ENCODE results near the gene UBA3.

Gene UBA3

GRCh38 chr3:69014022-69014580 lies 66.1 kb downstream of the UBA3 start:
- Histone ChIP-seq H2BK120ac (ENCODE audit: low read depth, low read length) (no peak overlapping the region), H2BK5ac (ENCODE audit: low read depth, low read length, poor library complexity, severe bottlenecking) (peak overlapping the region; percentile 33), H3K4ac (ENCODE audit: low read depth in 1 of 2, low read length in 2 of 2) (no peak overlapping the region), H3K27ac (ENCODE audit: low read length, poor library complexity, severe bottlenecking) (peak overlapping the region; percentile 94), H3K36me3 (ENCODE audit: control insufficient read depth in 1 of 2, insufficient read depth in 2 of 2, low read depth in 1 of 2, low read length in 2 of 2) (peaks cover 0 to 52% of the 10 kb centered on the region in 2 experiments), H3K4me3 (ENCODE audit: insufficient read depth in 1 of 2, low read depth in 1 of 2, low read length in 2 of 2) (peak overlapping the region; percentile 82), H3K4me1 (ENCODE audit: control insufficient read depth, insufficient read depth, low read depth, low read length) (peaks cover 12% of the 10 kb centered on the region), H3K4me2 (ENCODE audit: low read length, poor library complexity, severe bottlenecking) (peak overlapping the region; percentile 97), H2BK12ac (ENCODE audit: low read length in 2 of 2) (peak overlapping the region; percentile 7 to 75), H4K91ac (ENCODE audit: low read length) (no peak overlapping the region), H2AFZ (ENCODE audit: low read depth, low read length) (peak overlapping the region; percentile 99), H3K18ac (ENCODE audit: low read depth in 1 of 2, low read length in 2 of 2) (peak overlapping the region in 1 of 2 experiments; percentile 98), H3K23ac (ENCODE audit: low read length in 2 of 2) (no peak overlapping the region), H3K27me3 (ENCODE audit: control insufficient read depth in 1 of 2, insufficient read depth in 1 of 2, low read length in 2 of 2) (no peaks in the 10 kb centered on the region), H2BK15ac (ENCODE audit: low read depth, poor library complexity, severe bottlenecking) (no peak overlapping the region), H3K79me1 (replicated peaks; ENCODE audit: low read length, poor library complexity, severe bottlenecking) (peaks cover 6% of the 10 kb centered on the region), H4K8ac (ENCODE audit: low read length) (peak overlapping the region; percentile 29), H3K14ac (ENCODE audit: low read length in 2 of 2) (peak overlapping the region in 1 of 2 experiments; percentile 78), H2AK5ac (ENCODE audit: low read length, severe bottlenecking) (no peak overlapping the region), H3K9me3 (ENCODE audit: control insufficient read depth, low read length) (no peaks in the 10 kb centered on the region), H3K9ac (ENCODE audit: low read length) (peak overlapping the region; percentile 94)
- WGBS, result 11% methylated on average over 7 of the region's 11 CpGs
- DNase-seq, result no peak

- Histone ChIP-seq H2AK5ac (ENCODE audit: low read length, severe bottlenecking) (peak within 1 kb of the TSS; percentile 78), H3K4me1 (ENCODE audit: control insufficient read depth, insufficient read depth, low read depth, low read length) (peaks cover 14% of the 10 kb centered on the region), H3K23ac (ENCODE audit: low read length in 2 of 2) (peak within 1 kb of the TSS in 1 of 2 experiments; percentile 46), H3K79me1 (replicated peaks; ENCODE audit: low read length, poor library complexity, severe bottlenecking) (peaks cover 10% of the 10 kb centered on the region), H3K18ac (ENCODE audit: low read depth in 1 of 2, low read length in 2 of 2) (peak within 1 kb of the TSS; percentile 96 to 98), H3K9me3 (ENCODE audit: control insufficient read depth, low read length) (no peaks in the 10 kb centered on the region), H3K14ac (ENCODE audit: low read length in 2 of 2) (peak within 1 kb of the TSS; percentile 79 to 91), H2BK15ac (ENCODE audit: low read depth, poor library complexity, severe bottlenecking) (peak within 1 kb of the TSS; percentile 100), H2BK120ac (ENCODE audit: low read depth, low read length) (peak within 1 kb of the TSS; percentile 95), H3K4me2 (ENCODE audit: low read length, poor library complexity, severe bottlenecking) (peak within 1 kb of the TSS; percentile 97), H3K27me3 (ENCODE audit: control insufficient read depth in 1 of 2, insufficient read depth in 1 of 2, low read length in 2 of 2) (no peaks in the 10 kb centered on the region), H4K91ac (ENCODE audit: low read length) (peak within 1 kb of the TSS; percentile 92), H2BK5ac (ENCODE audit: low read depth, low read length, poor library complexity, severe bottlenecking) (peak within 1 kb of the TSS; percentile 99), H3K36me3 (ENCODE audit: control insufficient read depth in 1 of 2, insufficient read depth in 2 of 2, low read depth in 1 of 2, low read length in 2 of 2) (peaks cover 0 to 52% of the 10 kb centered on the region in 2 experiments), H3K9ac (ENCODE audit: low read length) (peak within 1 kb of the TSS; percentile 94), H3K27ac (ENCODE audit: low read length, poor library complexity, severe bottlenecking) (peak within 1 kb of the TSS; percentile 94), H2AFZ (ENCODE audit: low read depth, low read length) (peak within 1 kb of the TSS; percentile 99), H3K4ac (ENCODE audit: low read depth in 1 of 2, low read length in 2 of 2) (peak within 1 kb of the TSS; percentile 96 to 97), H2BK12ac (ENCODE audit: low read length in 2 of 2) (peak within 1 kb of the TSS; percentile 71 to 75), H4K8ac (ENCODE audit: low read length) (peak within 1 kb of the TSS; percentile 97), H3K4me3 (ENCODE audit: insufficient read depth in 1 of 2, low read depth in 1 of 2, low read length in 2 of 2) (peak within 1 kb of the TSS; percentile 82)
- DNase-seq, result peak; percentile 88
- under 1% methylated on average over 92 of the region's 96 CpGs for WGBS
These were observed 66.7 kb downstream of the UBA3 start, which contains the start of gene EOGT for GRCh38 chr3:69013253-69014021. TSS of gene EOGT (minus strand) at chr3:69013684. CDS start at chr3:69009846, 3,838 bp downstream.

- H3K4ac ChIP-seq (ENCODE audit: low read depth in 1 of 2, low read length in 2 of 2), result peak overlapping the region in 1 of 2 experiments; percentile 46
- peak overlapping the region; percentile 78 for H3K27ac ChIP-seq (ENCODE audit: low read length, poor library complexity, severe bottlenecking)
- H3K9ac ChIP-seq (ENCODE audit: low read length), result peak overlapping the region; percentile 94
These were observed 67.3 kb downstream of the UBA3 start for GRCh38 chr3:69012800-69013252.

More at GRCh38 chr3:69012800-69013252, 67.3 kb downstream of the UBA3 start:
- peak overlapping the region; percentile 39 to 46 for H3K18ac ChIP-seq (ENCODE audit: low read depth in 1 of 2, low read length in 2 of 2)
- peak overlapping the region; percentile 97 for H3K4me2 ChIP-seq (ENCODE audit: low read length, poor library complexity, severe bottlenecking)
- H2AK5ac ChIP-seq (ENCODE audit: low read length, severe bottlenecking), result peak overlapping the region; percentile 78
- H3K14ac ChIP-seq (ENCODE audit: low read length in 2 of 2), result no peak overlapping the region
- peak overlapping the region; percentile 100 for H2BK15ac ChIP-seq (ENCODE audit: low read depth, poor library complexity, severe bottlenecking)
- H2BK120ac ChIP-seq (ENCODE audit: low read depth, low read length), result peak overlapping the region; percentile 95
- WGBS, result 11% methylated on average over 32 of the region's 36 CpGs
- peak overlapping the region; percentile 48 for H4K8ac ChIP-seq (ENCODE audit: low read length)
- H2BK5ac ChIP-seq (ENCODE audit: low read depth, low read length, poor library complexity, severe bottlenecking), result peak overlapping the region; percentile 99
- no peak overlapping the region for H3K23ac ChIP-seq (ENCODE audit: low read length in 2 of 2)
- peaks cover 0 to 52% of the 10 kb centered on the region in 2 experiments for H3K36me3 ChIP-seq (ENCODE audit: control insufficient read depth in 1 of 2, insufficient read depth in 2 of 2, low read depth in 1 of 2, low read length in 2 of 2)
- H4K91ac ChIP-seq (ENCODE audit: low read length), result peak overlapping the region; percentile 9
- peak overlapping the region; percentile 99 for H2AFZ ChIP-seq (ENCODE audit: low read depth, low read length)
- no peak overlapping the region for H2BK12ac ChIP-seq (ENCODE audit: low read length in 2 of 2)
- H3K4me1 ChIP-seq (ENCODE audit: control insufficient read depth, insufficient read depth, low read depth, low read length), result peaks cover 14% of the 10 kb centered on the region
- peak; percentile 65 for DNase-seq
- peak overlapping the region; percentile 82 for H3K4me3 ChIP-seq (ENCODE audit: insufficient read depth in 1 of 2, low read depth in 1 of 2, low read length in 2 of 2)
- H3K9me3 ChIP-seq (ENCODE audit: control insufficient read depth, low read length), result no peaks in the 10 kb centered on the region
- peaks cover 10% of the 10 kb centered on the region for H3K79me1 ChIP-seq (replicated peaks; ENCODE audit: low read length, poor library complexity, severe bottlenecking)
- no peaks in the 10 kb centered on the region for H3K27me3 ChIP-seq (ENCODE audit: control insufficient read depth in 1 of 2, insufficient read depth in 1 of 2, low read length in 2 of 2)
